Measurements from ENCODE around the gene NAT16.
"Not testable (repeated sequence)": the region's sequence is repeated elsewhere in the genome, so short reads cannot be mapped to it uniquely, and the experiment has no call there.

NAT16 gene

DNA sequence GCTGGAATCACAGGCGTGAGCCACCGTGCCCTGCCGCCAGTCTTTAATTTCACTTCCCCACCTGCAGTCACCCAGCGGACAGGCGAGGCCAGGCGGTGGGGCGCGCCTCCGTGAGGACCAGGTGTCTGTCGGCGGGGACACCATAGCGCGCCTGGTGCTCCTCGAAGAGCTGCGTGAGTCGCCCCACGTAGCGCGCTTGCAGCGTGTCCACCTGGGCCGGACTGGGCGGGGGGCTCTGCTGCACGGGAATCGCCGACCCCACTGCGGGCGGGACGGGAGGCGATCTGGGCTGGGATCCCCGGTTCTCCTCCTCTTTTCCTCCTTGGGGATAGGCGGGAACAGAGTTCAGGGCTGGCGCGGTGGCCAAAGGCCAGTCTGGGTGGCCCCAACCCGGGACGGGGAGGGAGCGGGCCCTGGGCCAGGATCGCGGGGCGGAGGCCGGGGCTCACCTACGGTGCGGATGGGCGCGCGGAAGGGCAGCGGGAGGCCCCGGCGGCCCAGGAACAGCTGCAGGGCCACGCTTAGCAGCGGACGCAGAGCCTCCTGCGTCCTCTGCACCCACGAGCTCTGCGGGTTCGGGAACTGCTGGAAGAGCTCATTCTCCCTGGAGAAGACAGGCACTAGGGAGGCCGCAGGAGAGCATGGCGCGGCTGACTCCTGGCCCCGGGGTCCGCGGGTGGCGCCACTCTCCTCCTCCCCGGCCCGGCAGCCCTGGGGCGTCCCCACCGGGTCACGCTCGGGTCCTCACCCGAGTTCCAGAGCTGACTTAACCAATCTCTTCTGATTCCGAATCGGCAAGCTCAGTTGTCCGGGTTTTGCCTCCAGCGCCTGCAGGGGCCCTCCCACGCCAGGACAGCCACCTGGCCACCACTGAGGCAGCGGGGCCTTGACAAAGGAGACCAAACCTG, 21.9 kb upstream of the NAT16 start:
- no peak for DNase-seq

- DNase-seq: no peak
Measured at GRCh38 chr7:101200862-101201599, 20.9 kb upstream of the NAT16 start, which contains the start of gene MOGAT3. Gene MOGAT3, minus strand, starts transcription at chr7:101201036. Its CDS starts 182 bp downstream, at chr7:101200854.

GRCh38 chr7:101200504-101200861, 20.4 kb upstream of the NAT16 start:
- DNase-seq: no peak

GRCh38 chr7:101199522-101199921, 19.4 kb upstream of the NAT16 start:
- not testable (repeated sequence) for DNase-seq

DNA sequence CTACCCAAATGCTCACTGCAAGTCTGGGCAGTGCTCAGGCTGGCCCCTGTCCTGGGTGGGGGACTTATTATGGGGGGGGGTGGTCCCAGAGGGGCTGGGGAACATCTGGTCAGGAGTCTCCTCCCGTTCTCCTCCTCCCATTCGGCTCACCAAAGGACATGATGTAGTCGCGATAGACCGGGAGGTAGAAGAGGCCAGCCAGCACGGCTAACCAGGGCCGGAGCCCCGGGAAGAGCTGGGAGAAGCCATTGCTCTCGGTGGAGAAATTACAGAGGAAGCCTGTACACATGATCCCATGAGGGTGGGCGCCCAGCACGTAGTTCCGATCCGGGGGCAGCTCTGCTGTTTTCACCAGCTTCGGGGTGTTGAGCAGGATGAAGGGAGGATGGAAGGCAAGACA, 18.4 kb upstream of the NAT16 start:
- no peak for DNase-seq

DNA sequence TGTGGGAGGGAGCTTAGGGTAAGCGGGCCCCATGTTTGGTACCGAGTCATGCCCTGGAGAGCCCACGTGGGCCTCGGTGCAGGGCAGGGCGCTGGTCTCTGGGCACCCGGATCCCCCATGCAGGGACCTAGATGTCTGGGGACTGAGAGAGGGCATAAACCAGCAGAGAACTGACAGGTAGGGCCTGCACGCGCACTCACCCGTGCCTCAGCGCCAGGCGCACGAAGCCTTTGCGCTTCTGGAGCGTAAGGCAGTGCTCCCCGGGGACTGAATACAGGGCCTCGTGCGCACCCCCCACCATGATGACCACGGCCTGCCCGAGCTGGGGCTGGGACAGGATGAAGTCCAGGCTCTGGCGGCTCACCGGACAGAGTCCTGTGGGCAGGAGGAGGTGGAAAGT, 17.9 kb upstream of the NAT16 start:
- DNase-seq: no peak

GRCh38 chr7:101195884-101196283, 15.8 kb upstream of the NAT16 start:
- no peak for DNase-seq

GRCh38 chr7:101189109-101189508, 9.0 kb upstream of the NAT16 start:
- DNase-seq: no peak

DNA sequence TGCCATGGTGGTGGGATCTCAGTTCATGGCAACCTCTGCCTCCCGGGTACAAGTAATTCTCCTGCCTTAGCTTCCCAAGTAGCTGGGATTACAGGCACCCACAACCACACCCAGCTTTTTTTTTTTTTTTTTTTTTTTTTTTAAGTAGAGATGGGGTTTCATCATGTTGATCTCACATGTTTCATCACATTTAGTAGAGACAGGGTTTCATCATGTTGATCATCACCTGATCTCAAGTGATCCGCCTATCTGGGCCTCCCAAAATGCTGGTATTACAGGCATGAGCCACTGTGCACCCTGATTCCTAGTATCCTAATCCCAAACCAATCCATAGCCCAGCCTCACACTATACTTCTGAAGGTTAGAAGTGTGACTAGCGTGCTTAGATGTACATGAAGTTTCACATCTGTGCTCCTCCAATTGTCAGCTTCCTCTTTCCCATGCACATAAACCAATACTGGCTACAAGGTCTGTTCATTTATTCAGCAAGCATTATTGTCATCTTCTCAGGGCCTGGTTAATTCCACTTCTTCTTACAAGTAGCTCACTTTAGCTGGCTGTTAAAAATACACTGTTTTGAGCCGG, 6.8 kb upstream of the NAT16 start:
- DNase-seq: no peak

- DNase-seq: no peak
Measured at GRCh38 chr7:101186194-101186593, 6.1 kb upstream of the NAT16 start.

DNA sequence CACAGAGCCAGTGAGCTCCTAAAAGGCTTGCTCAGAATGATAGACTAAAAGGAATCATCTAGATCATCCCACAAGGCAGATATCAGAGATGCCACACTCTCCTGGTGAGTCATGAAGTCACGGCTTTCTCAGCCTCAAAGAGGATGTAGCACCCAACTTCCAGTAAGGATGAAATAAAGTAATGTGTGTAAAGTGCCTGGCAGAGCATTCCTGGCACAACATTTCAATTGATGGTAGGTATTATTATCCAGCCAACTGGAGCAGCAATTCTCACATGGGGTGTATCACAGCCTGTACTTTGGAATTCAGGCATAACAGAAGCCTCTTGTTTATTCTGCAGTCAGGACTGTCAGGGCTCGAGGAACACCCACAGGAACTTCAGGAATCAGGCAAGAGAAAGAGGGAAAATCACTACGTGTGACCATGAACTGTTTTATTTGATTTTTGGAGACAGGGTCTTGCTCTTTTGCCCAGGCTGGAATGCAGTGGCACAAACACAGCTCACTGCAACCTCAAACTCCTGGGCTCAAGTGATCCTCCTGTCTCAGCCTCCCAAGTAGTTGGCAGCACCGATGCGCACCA, 5.3 kb upstream of the NAT16 start:
- DNase-seq: no peak

DNA sequence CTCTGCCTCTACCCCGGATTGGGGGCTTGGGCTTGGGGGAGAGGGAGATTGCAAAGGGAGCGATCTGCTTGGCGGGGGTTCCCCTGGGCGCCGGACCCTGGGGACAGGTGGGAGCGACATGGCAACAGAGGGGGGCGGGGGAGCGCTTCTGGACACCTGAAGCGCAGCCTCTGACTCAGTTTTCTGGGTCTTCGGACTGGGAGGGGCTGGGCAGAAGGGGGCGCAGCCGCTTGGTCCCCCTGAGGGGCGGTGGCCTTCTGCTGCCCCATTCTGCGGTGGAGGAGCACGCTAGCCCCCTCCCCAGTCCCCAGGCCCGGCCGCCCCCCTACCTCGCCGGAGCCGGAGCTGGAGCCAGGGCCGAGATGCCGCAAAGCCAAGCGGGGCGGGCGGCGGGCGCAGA, 380 bp downstream of the NAT16 start:
- no peak for DNase-seq

- DNase-seq: peak; percentile 52
Measured at GRCh38 chr7:101179117-101179516, 976 bp downstream of the NAT16 start.

GRCh38 chr7:101177644-101178043, 2.4 kb downstream of the NAT16 start:
- DNase-seq: no peak

GRCh38 chr7:101175664-101176063, 4.4 kb downstream of the NAT16 start:
- DNase-seq: no peak

GRCh38 chr7:101174322-101174854, 5.7 kb downstream of the NAT16 start:
- DNase-seq: no peak

DNA sequence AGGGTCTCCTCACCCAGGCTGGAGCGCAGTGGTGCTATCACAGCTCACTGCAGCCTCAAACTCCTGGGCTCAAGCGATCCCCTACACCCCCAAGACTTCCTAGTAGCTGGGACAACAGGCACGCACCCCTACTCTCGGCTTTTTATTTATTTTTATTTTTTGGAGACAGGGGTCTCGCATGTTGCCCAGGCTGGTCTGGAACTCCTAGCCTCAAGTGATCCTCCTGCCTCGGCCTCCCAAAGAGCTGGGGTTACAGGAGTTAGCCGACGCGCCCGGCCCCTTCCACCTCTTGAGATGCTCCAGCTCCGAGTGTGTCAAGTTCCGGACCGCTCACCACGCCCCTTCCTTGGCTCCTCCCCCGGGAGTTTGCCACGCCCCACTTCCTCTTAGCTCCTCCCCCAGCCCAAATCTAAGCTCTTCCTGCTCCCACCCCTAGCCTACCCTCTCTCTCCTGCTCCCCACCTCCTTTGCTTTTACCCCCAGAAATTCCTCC, 6.3 kb downstream of the NAT16 start:
- peak; percentile 43 for DNase-seq

DNA sequence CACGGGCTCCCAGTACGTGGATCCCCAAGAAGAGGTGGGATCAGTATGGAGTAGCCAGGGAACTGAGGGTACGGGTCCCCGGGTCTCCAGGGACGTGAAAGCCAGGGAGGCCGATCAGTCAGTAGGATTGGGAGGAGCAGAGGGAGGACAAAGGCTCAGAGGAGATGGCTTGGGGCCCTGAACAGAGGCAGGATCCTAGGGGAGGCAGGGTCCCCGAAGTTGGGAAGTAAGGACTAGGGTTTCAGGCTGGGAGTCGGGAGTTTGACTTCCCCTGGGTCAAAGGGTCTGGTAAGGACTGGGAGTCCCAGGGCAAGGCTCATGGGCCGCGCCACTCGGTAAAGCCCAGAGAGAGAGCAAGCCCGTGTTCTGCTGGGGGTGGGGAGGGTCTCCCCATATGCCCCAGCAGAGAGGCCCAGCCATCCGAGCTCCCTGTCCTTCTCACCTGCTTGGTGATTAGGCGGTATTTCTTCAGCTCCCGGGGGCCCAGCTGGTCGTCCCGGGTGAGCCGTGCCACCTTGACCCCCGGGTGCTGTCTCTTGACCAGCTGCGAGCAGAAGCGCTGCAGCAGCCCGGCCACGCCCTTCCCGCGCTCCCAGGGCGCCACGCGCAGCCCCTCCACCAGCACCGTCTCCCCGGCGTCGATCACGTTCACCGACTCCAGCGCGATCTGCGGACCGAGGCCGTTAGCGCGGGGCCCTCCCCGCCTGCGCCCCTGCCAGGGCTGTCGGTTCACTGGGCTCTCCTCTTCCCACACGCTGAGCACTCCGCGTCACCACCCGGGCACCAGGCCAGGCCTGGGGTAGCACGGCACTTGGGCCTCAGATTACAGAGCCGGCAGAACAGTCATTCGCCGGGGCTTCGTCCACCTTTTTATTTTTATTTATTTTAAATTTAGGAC, 7.0 kb downstream of the NAT16 start:
- DNase-seq: peak; percentile 75

GRCh38 chr7:101172005-101172853, 7.9 kb downstream of the NAT16 start:
- peak; percentile 72 for DNase-seq

GRCh38 chr7:101171442-101171837, 8.7 kb downstream of the NAT16 start:
- DNase-seq: no peak
